ENCODE data around the gene AMMECR1L.

Gene AMMECR1L

GRCh38 chr2:127818794-127819425 lies 66.8 kb downstream of the AMMECR1L start:
- no peak for TF ChIP-seq GATA2 (IDR thresholded peaks at IDR 0.05; ENCODE audit: low read depth, low read length)
- TF ChIP-seq GATA3 (IDR thresholded peaks at IDR 0.05; ENCODE audit: low read depth, low read length): no peak

- TF ChIP-seq GATA3 (IDR thresholded peaks at IDR 0.05; ENCODE audit: low read depth, low read length) (no peak), GATA2 (IDR thresholded peaks at IDR 0.05; ENCODE audit: low read depth, low read length) (no peak)
These were observed 67.5 kb downstream of the AMMECR1L start for GRCh38 chr2:127818241-127818640.

- TF ChIP-seq GATA2 (IDR thresholded peaks at IDR 0.05; ENCODE audit: low read depth, low read length) (no peak), GATA3 (IDR thresholded peaks at IDR 0.05; ENCODE audit: low read depth, low read length) (no peak)
These were observed 71.1 kb downstream of the AMMECR1L start for GRCh38 chr2:127814677-127815076.

Data from SH-SY5Y (cell line).